Fibroblast of skin of left biceps (primary cell): Measurements from ENCODE around the gene CTBP1.
"Not testable (repeated sequence)": the region's sequence is repeated elsewhere in the genome, so short reads cannot be mapped to it uniquely, and the experiment has no call there.

ENCODE experiments used
- DNase-seq, 2 experiments: peaks; one replicate each; pipeline ENCODE4 v3.0.0-alpha.2; 2013; ENCODE audit warnings: low read depth in 2 of 2

CTBP1 gene

GRCh38 chr4:1248245-1249147 is at the start of gene CTBP1:
CTBP1 (minus strand) TSS chr4:1249130; CDS start chr4:1241331, 7,799 bp downstream.
- DNase-seq: peak; percentile 62

- DNase-seq: no peak
These were observed 49.5 kb upstream of the CTBP1 start for GRCh38 chr4:1298461-1298860.

- DNase-seq: no peak
These were observed 48.8 kb upstream of the CTBP1 start for GRCh38 chr4:1297456-1298325.

- no peak for DNase-seq
These were observed 48.1 kb upstream of the CTBP1 start for GRCh38 chr4:1297023-1297395.

- no peak for DNase-seq
These were observed 47.5 kb upstream of the CTBP1 start for GRCh38 chr4:1296324-1297022.

GRCh38 chr4:1295405-1296055 is 46.6 kb upstream of the CTBP1 start:
- no peak for DNase-seq

- no peak for DNase-seq
These were observed 46.0 kb upstream of the CTBP1 start for GRCh38 chr4:1294891-1295290.

GRCh38 chr4:1294424-1294823 is 45.5 kb upstream of the CTBP1 start:
- DNase-seq: no peak

- no peak for DNase-seq
These were observed 45.1 kb upstream of the CTBP1 start for GRCh38 chr4:1293991-1294390.

GRCh38 chr4:1293531-1293941 is 44.6 kb upstream of the CTBP1 start:
- no peak for DNase-seq

GRCh38 chr4:1292703-1293011 is 43.7 kb upstream of the CTBP1 start:
- not testable (repeated sequence) for DNase-seq

GRCh38 chr4:1291996-1292702 is 43.2 kb upstream of the CTBP1 start:
- no peak for DNase-seq

- no peak for DNase-seq
These were observed 42.2 kb upstream of the CTBP1 start for GRCh38 chr4:1291091-1291490.

- no peak for DNase-seq
These were observed 41.4 kb upstream of the CTBP1 start for GRCh38 chr4:1290165-1290977.

- DNase-seq: peak; percentile 87 to 88
These were observed 40.6 kb upstream of the CTBP1 start, which contains the start of gene MAEA for GRCh38 chr4:1289207-1290164. MAEA (plus strand) TSS chr4:1289891; CDS start chr4:1289914, 23 bp downstream.

- no peak for DNase-seq
These were observed 39.9 kb upstream of the CTBP1 start for GRCh38 chr4:1288786-1289185.

- no peak for DNase-seq
These were observed 37.0 kb upstream of the CTBP1 start for GRCh38 chr4:1285790-1286553.

- no peak for DNase-seq
These were observed 36.3 kb upstream of the CTBP1 start for GRCh38 chr4:1285151-1285789.
